ENCODE measurements around the gene YWHAG. TPM values are rescaled to one million over a fixed set of nuclear protein-coding genes. Genes with fewer than 3 reads are reported as not detected.

Gene YWHAG
- total and polyA plus RNA-seq, 9 of the 15 experiments (the other 6 are each of a cell fraction or from before 2014, with no cell fraction given) = 30.4 to 246 (median 94.5) TPM

DNA sequence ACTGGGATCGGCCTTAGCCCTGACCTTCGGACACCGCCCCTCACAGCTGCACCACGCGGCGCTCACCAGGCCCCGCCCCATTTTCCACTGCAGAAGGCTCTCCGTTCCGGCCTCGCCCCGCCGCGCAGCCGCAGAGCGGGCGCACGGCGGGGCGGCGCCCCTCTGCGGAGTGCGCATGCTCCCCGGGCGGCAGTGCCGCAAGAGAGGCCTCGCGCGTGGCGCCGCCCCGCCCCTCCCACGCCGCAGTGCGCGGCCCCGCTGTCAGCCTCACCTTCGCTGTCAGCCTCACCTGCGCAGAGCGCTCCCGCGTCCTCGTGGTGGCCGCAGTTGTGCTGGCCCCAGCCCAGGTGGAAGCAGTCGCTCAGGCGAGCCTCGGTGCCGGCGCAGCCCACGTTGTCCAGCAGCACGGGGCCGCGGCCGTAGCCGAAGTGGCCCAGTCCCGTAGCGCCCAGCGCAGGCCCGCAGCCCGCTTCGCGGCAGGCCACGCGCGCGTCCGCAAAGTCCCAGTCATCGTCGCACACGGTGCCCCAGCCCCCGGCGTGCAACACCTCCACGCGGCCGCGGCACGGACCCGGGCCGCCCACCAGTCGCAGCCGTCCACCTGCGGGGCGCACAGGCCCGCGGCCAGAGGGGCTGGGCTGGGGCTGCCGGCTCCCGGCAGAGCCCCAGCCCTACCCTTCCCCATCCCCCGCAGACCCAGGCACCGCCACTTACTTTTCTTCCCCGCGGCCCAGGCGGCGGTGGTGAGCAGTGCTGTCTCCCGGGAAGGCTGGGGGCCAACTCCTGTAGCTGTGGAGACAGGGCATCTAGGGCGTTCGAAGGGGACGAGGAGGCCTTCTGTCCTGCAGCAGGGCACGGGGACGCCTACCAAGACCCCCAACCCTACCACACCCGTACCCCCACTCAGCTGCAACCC is 34.6 kb upstream of the YWHAG start (continued):
- TF ChIP-seq, protein P1, sequence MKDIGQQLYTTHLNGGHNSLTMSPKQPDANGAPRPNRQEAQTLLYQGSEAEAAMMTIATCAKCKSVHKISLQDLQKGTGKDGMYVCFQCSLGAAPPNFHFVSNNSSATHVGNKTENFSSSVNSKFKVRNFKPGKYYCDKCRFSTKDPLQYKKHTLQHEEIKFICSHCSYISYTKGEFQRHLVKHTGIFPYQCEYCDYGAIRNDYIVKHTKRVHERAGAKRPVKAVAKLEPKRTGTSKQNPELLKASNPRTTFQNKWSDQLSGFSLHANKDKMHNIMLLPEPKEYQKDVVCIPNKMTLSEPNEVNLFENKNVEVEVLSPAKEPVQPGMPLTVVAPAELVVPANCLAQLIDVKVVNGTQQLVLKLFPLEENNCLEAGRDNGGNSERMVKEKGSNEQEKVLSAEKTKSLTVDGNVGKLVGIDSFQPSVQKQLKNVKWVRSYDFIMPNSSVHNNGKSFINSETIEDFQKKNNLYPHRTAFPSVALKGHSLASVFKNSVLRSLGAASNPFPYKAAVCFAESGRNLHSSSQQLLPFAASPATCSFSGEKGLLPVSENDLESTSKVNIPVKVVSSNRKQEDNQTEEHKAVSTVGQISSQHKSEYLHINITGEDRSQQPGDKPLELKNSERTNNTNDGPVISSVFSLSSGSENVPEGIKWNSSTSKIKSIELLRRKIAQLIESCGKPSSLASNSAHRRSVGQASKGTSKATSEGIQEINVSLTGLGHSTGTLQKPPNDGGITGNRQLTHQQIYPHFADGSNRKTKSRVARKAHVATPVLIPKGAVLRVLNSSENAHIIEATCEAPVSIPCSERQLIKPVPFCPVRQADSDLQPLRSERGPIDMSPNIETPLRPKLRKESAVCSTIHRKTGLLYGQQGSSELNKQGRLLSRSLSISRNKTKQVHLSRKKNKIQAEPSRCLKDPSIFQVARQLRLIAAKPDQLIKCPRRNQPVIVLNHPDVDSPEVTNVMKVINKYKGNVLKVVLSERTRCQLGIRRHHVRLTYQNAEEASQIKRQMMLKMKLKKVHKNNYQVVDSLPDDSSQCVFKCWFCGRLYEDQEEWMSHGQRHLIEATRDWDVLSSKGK (CRISPR knock-in tag; IDR thresholded peaks at IDR 0.05) = no peak
- TF ChIP-seq RHOXF2B (CRISPR knock-in tag; conservative IDR thresholded peaks at IDR 0.05) (peak; percentile 63; the same call in 1 of the 2 replicates), ZNF766 (CRISPR knock-in tag; conservative IDR thresholded peaks at IDR 0.05) (peak; percentile 67; the same call in 1 of the 2 replicates), HMG20B (CRISPR knock-in tag; IDR thresholded peaks at IDR 0.05) (no peak), GTF2F1 (IDR thresholded peaks at IDR 0.05; ENCODE audit: low read depth, low read length) (peak; percentile 70; the same call in 1 of the 2 replicates), NFATC3 (IDR thresholded peaks at IDR 0.05) (no peak; the same call in 1 of the 2 replicates), SAFB (IDR thresholded peaks at IDR 0.05; ENCODE audit: borderline replicate concordance, low read depth, low read length) (peak; percentile 95), SUPT5H (IDR thresholded peaks at IDR 0.05) (peak; percentile 78), NCOR1 (IDR thresholded peaks at IDR 0.05) (no peak), SMARCA5 (IDR thresholded peaks at IDR 0.05) (no peak), L3MBTL2 (IDR thresholded peaks at IDR 0.05) (peak; percentile 98), NFIC (IDR thresholded peaks at IDR 0.05) (peak; percentile 64)
- TF ChIP-seq, protein P2, sequence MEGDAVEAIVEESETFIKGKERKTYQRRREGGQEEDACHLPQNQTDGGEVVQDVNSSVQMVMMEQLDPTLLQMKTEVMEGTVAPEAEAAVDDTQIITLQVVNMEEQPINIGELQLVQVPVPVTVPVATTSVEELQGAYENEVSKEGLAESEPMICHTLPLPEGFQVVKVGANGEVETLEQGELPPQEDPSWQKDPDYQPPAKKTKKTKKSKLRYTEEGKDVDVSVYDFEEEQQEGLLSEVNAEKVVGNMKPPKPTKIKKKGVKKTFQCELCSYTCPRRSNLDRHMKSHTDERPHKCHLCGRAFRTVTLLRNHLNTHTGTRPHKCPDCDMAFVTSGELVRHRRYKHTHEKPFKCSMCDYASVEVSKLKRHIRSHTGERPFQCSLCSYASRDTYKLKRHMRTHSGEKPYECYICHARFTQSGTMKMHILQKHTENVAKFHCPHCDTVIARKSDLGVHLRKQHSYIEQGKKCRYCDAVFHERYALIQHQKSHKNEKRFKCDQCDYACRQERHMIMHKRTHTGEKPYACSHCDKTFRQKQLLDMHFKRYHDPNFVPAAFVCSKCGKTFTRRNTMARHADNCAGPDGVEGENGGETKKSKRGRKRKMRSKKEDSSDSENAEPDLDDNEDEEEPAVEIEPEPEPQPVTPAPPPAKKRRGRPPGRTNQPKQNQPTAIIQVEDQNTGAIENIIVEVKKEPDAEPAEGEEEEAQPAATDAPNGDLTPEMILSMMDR (IDR thresholded peaks at IDR 0.05 in 2 of 3, conservative IDR thresholded peaks at IDR 0.05 in 1 of 3; ENCODE audit: insufficient read depth in 2 of 3, low read depth in 1 of 3, low read length in 3 of 3) = no peak
- TF ChIP-seq, protein P3, sequence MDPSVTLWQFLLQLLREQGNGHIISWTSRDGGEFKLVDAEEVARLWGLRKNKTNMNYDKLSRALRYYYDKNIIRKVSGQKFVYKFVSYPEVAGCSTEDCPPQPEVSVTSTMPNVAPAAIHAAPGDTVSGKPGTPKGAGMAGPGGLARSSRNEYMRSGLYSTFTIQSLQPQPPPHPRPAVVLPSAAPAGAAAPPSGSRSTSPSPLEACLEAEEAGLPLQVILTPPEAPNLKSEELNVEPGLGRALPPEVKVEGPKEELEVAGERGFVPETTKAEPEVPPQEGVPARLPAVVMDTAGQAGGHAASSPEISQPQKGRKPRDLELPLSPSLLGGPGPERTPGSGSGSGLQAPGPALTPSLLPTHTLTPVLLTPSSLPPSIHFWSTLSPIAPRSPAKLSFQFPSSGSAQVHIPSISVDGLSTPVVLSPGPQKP (CRISPR knock-in tag; IDR thresholded peaks at IDR 0.05) = peak; percentile 38; the same call in 1 of the 2 replicates
- TF ChIP-seq, protein P4, sequence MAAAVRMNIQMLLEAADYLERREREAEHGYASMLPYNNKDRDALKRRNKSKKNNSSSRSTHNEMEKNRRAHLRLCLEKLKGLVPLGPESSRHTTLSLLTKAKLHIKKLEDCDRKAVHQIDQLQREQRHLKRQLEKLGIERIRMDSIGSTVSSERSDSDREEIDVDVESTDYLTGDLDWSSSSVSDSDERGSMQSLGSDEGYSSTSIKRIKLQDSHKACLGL (CRISPR knock-in tag; IDR thresholded peaks at IDR 0.05; ENCODE audit: borderline replicate concordance, poor library complexity, severe bottlenecking) = peak; percentile 51
- TF ChIP-seq, protein P5, sequence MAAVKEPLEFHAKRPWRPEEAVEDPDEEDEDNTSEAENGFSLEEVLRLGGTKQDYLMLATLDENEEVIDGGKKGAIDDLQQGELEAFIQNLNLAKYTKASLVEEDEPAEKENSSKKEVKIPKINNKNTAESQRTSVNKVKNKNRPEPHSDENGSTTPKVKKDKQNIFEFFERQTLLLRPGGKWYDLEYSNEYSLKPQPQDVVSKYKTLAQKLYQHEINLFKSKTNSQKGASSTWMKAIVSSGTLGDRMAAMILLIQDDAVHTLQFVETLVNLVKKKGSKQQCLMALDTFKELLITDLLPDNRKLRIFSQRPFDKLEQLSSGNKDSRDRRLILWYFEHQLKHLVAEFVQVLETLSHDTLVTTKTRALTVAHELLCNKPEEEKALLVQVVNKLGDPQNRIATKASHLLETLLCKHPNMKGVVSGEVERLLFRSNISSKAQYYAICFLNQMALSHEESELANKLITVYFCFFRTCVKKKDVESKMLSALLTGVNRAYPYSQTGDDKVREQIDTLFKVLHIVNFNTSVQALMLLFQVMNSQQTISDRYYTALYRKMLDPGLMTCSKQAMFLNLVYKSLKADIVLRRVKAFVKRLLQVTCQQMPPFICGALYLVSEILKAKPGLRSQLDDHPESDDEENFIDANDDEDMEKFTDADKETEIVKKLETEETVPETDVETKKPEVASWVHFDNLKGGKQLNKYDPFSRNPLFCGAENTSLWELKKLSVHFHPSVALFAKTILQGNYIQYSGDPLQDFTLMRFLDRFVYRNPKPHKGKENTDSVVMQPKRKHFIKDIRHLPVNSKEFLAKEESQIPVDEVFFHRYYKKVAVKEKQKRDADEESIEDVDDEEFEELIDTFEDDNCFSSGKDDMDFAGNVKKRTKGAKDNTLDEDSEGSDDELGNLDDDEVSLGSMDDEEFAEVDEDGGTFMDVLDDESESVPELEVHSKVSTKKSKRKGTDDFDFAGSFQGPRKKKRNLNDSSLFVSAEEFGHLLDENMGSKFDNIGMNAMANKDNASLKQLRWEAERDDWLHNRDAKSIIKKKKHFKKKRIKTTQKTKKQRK (IDR thresholded peaks at IDR 0.05; ENCODE audit: borderline replicate concordance, low read depth, low read length) = no peak
